ENCODE results near the gene RO60. TPM values are rescaled to one million over a fixed set of nuclear protein-coding genes. Genes with fewer than 3 reads are reported as not detected.

RO60 gene
- total RNA-seq, 4 donors from 2014 or later = 112 to 277 (median 168) TPM

DNA sequence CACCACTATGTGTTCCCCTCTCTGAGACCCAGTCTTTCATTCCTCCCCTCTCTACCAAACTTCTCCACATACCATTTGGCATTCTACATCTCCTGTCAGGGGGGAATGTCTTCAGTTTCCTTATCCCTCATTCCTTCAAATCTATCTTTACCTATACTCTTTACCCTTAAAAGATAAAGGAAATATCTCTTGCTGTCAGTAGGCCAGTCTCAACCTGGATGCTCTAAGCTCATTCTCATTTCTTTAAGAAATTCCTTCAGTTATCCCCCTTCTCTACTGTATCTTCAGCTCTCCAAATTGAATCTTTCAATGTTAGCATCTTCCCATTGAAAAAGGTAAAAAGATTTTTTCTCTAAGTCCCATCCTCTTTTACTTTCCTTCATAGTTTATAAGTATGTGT lies 6.5 kb downstream of the RO60 start:
- TF ChIP-seq POLR2A (IDR thresholded peaks at IDR 0.05; ENCODE audit: low read depth) (no peak), POLR2AphosphoS5 (IDR thresholded peaks at IDR 0.05) (no peak), EP300 (IDR thresholded peaks at IDR 0.05) (no peak)
- TF ChIP-seq, protein P1, sequence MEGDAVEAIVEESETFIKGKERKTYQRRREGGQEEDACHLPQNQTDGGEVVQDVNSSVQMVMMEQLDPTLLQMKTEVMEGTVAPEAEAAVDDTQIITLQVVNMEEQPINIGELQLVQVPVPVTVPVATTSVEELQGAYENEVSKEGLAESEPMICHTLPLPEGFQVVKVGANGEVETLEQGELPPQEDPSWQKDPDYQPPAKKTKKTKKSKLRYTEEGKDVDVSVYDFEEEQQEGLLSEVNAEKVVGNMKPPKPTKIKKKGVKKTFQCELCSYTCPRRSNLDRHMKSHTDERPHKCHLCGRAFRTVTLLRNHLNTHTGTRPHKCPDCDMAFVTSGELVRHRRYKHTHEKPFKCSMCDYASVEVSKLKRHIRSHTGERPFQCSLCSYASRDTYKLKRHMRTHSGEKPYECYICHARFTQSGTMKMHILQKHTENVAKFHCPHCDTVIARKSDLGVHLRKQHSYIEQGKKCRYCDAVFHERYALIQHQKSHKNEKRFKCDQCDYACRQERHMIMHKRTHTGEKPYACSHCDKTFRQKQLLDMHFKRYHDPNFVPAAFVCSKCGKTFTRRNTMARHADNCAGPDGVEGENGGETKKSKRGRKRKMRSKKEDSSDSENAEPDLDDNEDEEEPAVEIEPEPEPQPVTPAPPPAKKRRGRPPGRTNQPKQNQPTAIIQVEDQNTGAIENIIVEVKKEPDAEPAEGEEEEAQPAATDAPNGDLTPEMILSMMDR (IDR thresholded peaks at IDR 0.05) = no peak
- no peaks in the 10 kb centered on the region for H3K27me3 ChIP-seq
- no peaks in the 10 kb centered on the region for H3K9me3 ChIP-seq
- DNase-seq (ENCODE audit: extremely low spot score) = no peak
- peaks cover 21 to 67% (median 59%) of the 10 kb centered on the region in 4 donors for H3K4me1 ChIP-seq
- no peak overlapping the region for H3K27ac ChIP-seq (replicated peaks in 1 of 4)
- peaks cover 0 to 9% (median 2%) of the 10 kb centered on the region in 4 donors for H3K36me3 ChIP-seq
- intact Hi-C loops (cut with DNase I) = no loop called here
- no peak overlapping the region for H3K4me3 ChIP-seq

DNA sequence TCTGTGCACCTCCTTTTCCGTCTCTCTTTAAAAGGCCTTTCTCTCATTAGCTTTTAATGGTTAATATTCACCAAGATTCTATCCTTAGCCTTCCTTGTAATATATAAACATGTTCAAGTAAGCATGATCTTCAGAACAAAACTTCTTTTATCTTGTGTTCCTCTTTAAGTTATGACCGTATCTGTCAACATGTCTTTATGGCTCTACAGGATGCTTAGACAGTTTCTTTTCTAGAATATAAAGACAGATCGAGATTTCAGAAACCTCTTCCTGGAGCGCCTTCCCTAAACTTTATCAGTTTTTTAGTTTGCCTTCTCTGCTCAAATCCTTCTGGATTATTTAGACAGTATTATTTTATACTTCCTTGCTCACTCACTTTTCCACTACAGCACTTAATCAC lies 7.2 kb downstream of the RO60 start:
- no peak for DNase-seq (ENCODE audit: extremely low spot score)
- TF ChIP-seq EP300 (IDR thresholded peaks at IDR 0.05) (no peak), POLR2A (IDR thresholded peaks at IDR 0.05; ENCODE audit: low read depth) (no peak), POLR2AphosphoS5 (IDR thresholded peaks at IDR 0.05) (no peak)
- TF ChIP-seq, protein P1 (IDR thresholded peaks at IDR 0.05) = no peak
- peaks cover 17 to 66% (median 58%) of the 10 kb centered on the region in 4 donors for H3K4me1 ChIP-seq

DNA sequence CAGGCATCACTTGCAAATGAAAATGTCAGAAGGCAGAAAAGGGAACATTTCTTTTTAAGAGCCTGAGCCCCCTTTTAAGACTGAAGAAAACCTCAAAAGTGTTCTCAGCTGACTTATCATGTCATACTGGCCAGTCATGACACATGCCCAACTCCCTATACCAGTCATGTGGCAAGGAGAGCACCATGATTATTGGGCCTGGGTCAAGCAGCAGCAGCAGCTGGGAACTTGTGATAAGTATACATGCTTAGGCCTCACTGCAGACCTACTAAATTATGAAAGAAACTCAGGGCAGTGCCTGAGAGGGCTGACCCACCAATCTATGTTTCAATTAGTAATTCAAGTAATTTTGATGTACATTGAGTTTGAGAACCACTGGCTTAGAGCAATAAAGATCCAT lies 8.6 kb downstream of the RO60 start:
- intact Hi-C loops (cut with DNase I) = no loop called here
- Histone ChIP-seq H3K4me1 (peaks cover 12 to 55% (median 46%) of the 10 kb centered on the region in 4 donors), H3K9me3 (no peaks in the 10 kb centered on the region), H3K4me3 (no peak overlapping the region), H3K27ac (replicated peaks in 1 of 4) (no peak overlapping the region), H3K27me3 (no peaks in the 10 kb centered on the region), H3K36me3 (peaks cover 0 to 19% (median 2%) of the 10 kb centered on the region in 4 donors)
- DNase-seq (ENCODE audit: extremely low spot score) = no peak
- TF ChIP-seq, protein P1 (IDR thresholded peaks at IDR 0.05) = no peak
- TF ChIP-seq EP300 (IDR thresholded peaks at IDR 0.05) (no peak), POLR2A (IDR thresholded peaks at IDR 0.05; ENCODE audit: low read depth) (no peak), POLR2AphosphoS5 (IDR thresholded peaks at IDR 0.05) (no peak)

More for the DNA sequence above, 7.2 kb downstream of the RO60 start:
- Histone ChIP-seq H3K4me3 (no peak overlapping the region), H3K36me3 (peaks cover 0 to 9% (median 2%) of the 10 kb centered on the region in 4 donors), H3K27ac (replicated peaks in 1 of 4) (no peak overlapping the region), H3K27me3 (no peaks in the 10 kb centered on the region), H3K9me3 (no peaks in the 10 kb centered on the region)
- intact Hi-C loops (cut with DNase I) = no loop called here
- WGBS = 89% methylated on average over 4 of the region's 4 CpGs

DNA sequence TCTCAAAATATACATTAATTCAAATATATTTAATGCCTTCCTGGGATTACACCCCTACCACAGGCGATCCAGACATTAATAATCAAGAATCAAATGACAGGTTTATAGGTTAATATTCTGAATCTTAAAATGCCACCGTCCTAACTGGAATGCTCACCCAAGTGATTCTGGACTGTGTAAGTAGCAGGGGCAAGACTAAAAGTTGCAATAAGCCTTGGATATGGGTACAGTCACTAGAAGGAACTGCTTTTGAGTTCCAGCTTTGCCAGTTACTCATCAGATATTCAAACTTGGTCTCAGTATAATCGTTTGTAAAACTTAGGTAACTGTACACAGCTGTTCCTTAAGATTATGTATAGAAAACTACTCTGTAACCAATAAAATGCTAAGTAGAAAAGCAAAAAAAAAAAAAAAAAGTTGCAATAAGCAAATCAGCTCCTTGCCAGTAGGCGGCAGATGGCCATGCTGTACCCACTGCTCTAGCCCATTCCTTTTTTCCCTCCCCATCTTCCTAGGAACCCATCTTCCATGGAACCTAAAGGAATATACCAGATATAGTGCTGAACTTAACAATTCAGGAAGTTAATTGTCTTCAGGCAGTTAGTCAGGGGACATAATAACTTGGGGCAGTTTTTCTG lies 10.5 kb downstream of the RO60 start:
- H3K27me3 ChIP-seq = no peaks in the 10 kb centered on the region
- intact Hi-C loops (cut with DNase I) = no loop called here
- peaks cover 0 to 19% (median 4%) of the 10 kb centered on the region in 4 donors for H3K36me3 ChIP-seq
- no peak for DNase-seq (ENCODE audit: extremely low spot score)
- 87% methylated on average over 4 of the region's 4 CpGs for WGBS
- no peak for TF ChIP-seq POLR2AphosphoS5 (IDR thresholded peaks at IDR 0.05)
- TF ChIP-seq, protein P1 (IDR thresholded peaks at IDR 0.05) = no peak
- no peak for TF ChIP-seq POLR2A (IDR thresholded peaks at IDR 0.05; ENCODE audit: low read depth)
- TF ChIP-seq EP300 (IDR thresholded peaks at IDR 0.05) = no peak
- no peaks in the 10 kb centered on the region for H3K9me3 ChIP-seq
- H3K27ac ChIP-seq (replicated peaks in 1 of 4) = no peak overlapping the region
- peaks cover 12 to 46% (median 39%) of the 10 kb centered on the region in 4 donors for H3K4me1 ChIP-seq
- H3K4me3 ChIP-seq = no peak overlapping the region

DNA sequence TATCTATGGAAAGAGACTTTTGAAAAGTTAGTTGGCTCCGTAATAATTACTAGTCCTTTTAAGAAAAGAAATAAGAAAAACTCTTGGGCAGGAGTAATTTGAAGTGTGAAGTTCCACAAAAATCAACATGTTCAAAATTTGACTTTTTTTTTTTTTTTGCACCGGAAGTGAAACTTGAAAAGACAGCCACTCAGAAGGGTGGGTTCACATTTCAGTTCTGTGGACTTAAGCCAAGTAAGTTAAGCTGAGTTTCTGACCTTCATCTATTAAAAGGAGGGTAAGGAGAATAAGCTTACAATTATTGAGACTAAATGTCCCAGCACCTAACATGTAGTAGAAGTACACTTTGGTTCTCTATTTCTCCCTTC lies 11.0 kb downstream of the RO60 start:
- TF ChIP-seq, protein P1 (IDR thresholded peaks at IDR 0.05) = no peak
- TF ChIP-seq EP300 (IDR thresholded peaks at IDR 0.05) = no peak
- no peak for TF ChIP-seq POLR2AphosphoS5 (IDR thresholded peaks at IDR 0.05)
- no peak for TF ChIP-seq POLR2A (IDR thresholded peaks at IDR 0.05; ENCODE audit: low read depth)
- no peak overlapping the region for H3K27ac ChIP-seq (replicated peaks in 1 of 4)
- no peak for DNase-seq (ENCODE audit: extremely low spot score)
- H3K27me3 ChIP-seq = no peaks in the 10 kb centered on the region
- 73% methylated on average over 2 of the region's 2 CpGs for WGBS
- peaks cover 12 to 46% (median 37%) of the 10 kb centered on the region in 4 donors for H3K4me1 ChIP-seq
- H3K9me3 ChIP-seq = no peaks in the 10 kb centered on the region
- intact Hi-C loops (cut with DNase I) = no loop called here
- peaks cover 0 to 19% (median 4%) of the 10 kb centered on the region in 4 donors for H3K36me3 ChIP-seq
- no peak overlapping the region for H3K4me3 ChIP-seq
